Gastroesophageal sphincter (tissue), 3 donors: Measurements from ENCODE around the gene PRR35.

Experiments
- POLR2A ChIP-seq, 2 donors: fragments of 450-650 bp; IDR thresholded peaks; one replicate each; pipeline ENCODE4 v1.6.1; 2017; ENCODE audit warnings: antibody characterized with exemption in 2 of 2, mild to moderate bottlenecking in 2 of 2, moderate library complexity in 1 of 2
- POLR2AphosphoS5 ChIP-seq: sonication (generic); formaldehyde crosslinking; IDR thresholded peaks from one replicate; pipeline ENCODE4 v1.6.1; 2017; ENCODE audit warnings: antibody characterized with exemption
- TF ChIP-seq, protein P1 (sequence below), 4 experiments: fragments of 200-600 bp in 2 of 4; fragments of 450-650 bp in 2 of 4; sonication (generic) in 1 of 4; IDR thresholded peaks; one replicate each; pipeline ENCODE4 v1.5.1; 2017 to 2019; ENCODE audit warnings: antibody characterized with exemption in 4 of 4, mild to moderate bottlenecking in 2 of 4, moderate library complexity in 2 of 4

DNA sequence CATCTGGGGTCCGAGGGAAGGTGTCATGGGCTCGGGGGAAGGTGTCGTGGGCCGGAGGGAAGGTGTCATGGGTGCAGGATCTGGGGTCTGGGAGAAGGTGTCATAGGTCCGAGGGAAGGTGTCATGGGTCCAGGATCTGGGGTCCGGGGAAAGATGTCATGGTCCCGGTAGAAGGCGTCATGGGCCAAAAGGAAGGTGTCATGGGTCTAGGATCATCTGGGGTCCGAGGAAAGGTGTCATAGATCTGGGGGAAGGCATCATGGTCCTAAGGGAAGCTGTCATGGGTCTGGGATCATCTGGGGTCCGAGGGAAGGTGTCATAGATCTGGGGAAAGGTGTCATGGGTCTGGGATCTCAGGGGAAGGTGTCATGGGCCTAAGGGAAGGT, 30.6 kb downstream of the PRR35 start:
- TF ChIP-seq, protein P1, sequence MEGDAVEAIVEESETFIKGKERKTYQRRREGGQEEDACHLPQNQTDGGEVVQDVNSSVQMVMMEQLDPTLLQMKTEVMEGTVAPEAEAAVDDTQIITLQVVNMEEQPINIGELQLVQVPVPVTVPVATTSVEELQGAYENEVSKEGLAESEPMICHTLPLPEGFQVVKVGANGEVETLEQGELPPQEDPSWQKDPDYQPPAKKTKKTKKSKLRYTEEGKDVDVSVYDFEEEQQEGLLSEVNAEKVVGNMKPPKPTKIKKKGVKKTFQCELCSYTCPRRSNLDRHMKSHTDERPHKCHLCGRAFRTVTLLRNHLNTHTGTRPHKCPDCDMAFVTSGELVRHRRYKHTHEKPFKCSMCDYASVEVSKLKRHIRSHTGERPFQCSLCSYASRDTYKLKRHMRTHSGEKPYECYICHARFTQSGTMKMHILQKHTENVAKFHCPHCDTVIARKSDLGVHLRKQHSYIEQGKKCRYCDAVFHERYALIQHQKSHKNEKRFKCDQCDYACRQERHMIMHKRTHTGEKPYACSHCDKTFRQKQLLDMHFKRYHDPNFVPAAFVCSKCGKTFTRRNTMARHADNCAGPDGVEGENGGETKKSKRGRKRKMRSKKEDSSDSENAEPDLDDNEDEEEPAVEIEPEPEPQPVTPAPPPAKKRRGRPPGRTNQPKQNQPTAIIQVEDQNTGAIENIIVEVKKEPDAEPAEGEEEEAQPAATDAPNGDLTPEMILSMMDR (IDR thresholded peaks at IDR 0.05), result no peak
- TF ChIP-seq POLR2A (IDR thresholded peaks at IDR 0.05), result no peak
- TF ChIP-seq POLR2AphosphoS5, result no peak
